Testis (tissue), 3 donors: ENCODE data around the gene SH3BP2. TPM values are rescaled to one million over a fixed set of nuclear protein-coding genes. Genes with fewer than 3 reads are reported as not detected.

Source experiments
- DNase-seq: peaks from one replicate; pipeline ENCODE4 v3.0.0-alpha.2; 2019
- H3K27ac ChIP-seq, 2 donors: fragments of 200-600 bp; sonication (generic); one replicate each; pipeline ENCODE4 v1.5.1; 2019
- H3K27me3 ChIP-seq: fragments of 200-600 bp; sonication (generic); one replicate; pipeline ENCODE4 v1.5.1; 2019
- H3K36me3 ChIP-seq: fragments of 200-600 bp; sonication (generic); one replicate; pipeline ENCODE4 v1.5.1; 2017; ENCODE audit warnings: low read depth; ENCODE audit errors: missing control alignments
- H3K4me1 ChIP-seq: fragments of 200-600 bp; sonication (generic); one replicate; pipeline ENCODE4 v1.5.1; 2019
- H3K4me3 ChIP-seq, 2 donors: fragments of 200-600 bp; sonication (generic); one replicate each; pipeline ENCODE4 v1.5.1; 2017 to 2019
- H3K9me3 ChIP-seq: fragments of 200-600 bp; sonication (generic); one replicate; pipeline ENCODE4 v1.5.1; 2017
- CTCF ChIP-seq, 3 experiments: fragments of 450-650 bp in 2 of 3; fragments of 200-600 bp in 1 of 3; sonication (generic) in 1 of 3; IDR thresholded peaks; one replicate each; pipeline ENCODE4 v1.5.1; 2016 to 2019; ENCODE audit warnings: antibody characterized with exemption in 3 of 3, mild to moderate bottlenecking in 2 of 3, moderate library complexity in 1 of 3
- POLR2A ChIP-seq: fragments of 450-650 bp; IDR thresholded peaks from one replicate; pipeline ENCODE4 v1.6.1; 2017; ENCODE audit warnings: antibody characterized with exemption, mild to moderate bottlenecking, moderate library complexity
- WGBS, 2 donors: methylation state at CpG; one replicate each; pipeline ENCODE4 v1.1.5; 2018; 5-methylcytosine and 5-hydroxymethylcytosine counted together
- intact Hi-C: fragments of 100-400 bp; cut with DNase I; formaldehyde crosslinking; loops from one replicate; pipeline ENCODE4 v1.15.1; 2023; ENCODE audit warnings: low total_unique reads
- polyA plus RNA-seq: library from polyadenylated mRNA; stranded (reverse); fragments of 350-450 nt; fragmentation: Illumina TruSeq; extraction: RNeasy Lipid Tissue Mini Kit (QIAGEN cat#74804); gene quantifications from one replicate; pipeline ENCODE4 v1.2.3, GENCODE V29; 2014; ENCODE audit warnings: low read depth, low replicate concordance; ENCODE audit not compliant: insufficient read depth
- total RNA-seq, 2 donors: library from RNA; depleted of rRNA; stranded (reverse); fragments of >200 nt; gene quantifications; one replicate each; pipeline ENCODE4 v1.2.3, GENCODE V29; 2016

Gene SH3BP2
- total and polyA plus RNA-seq, 3 donors from 2014 or later = 26.6 to 47.3 (median 45.0) TPM

- Histone ChIP-seq H3K27ac (no peak overlapping the region), H3K27me3 (no peaks in the 10 kb centered on the region), H3K4me3 (no peak overlapping the region), H3K9me3 (no peaks in the 10 kb centered on the region), H3K4me1 (peaks cover 11% of the 10 kb centered on the region), H3K36me3 (no peaks in the 10 kb centered on the region)
- 93 to 95% methylated on average over 3 of the region's 3 CpGs for WGBS, 2 donors
- TF ChIP-seq CTCF (IDR thresholded peaks at IDR 0.05) (no peak), POLR2A (no peak)
- intact Hi-C loops = no loop called here
- DNase-seq = no peak
These were observed 96.0 kb downstream of the SH3BP2 start for GRCh38 chr4:2888886-2889285.

Other genes with a start within 250 kb of the SH3BP2 start
- gene TNIP2, start 36.7 kb upstream of the SH3BP2 start, total RNA-seq = 100 to 1,000 TPM in 1 of 2 donors, 10 to 100 TPM in 1; 99.7 to 108 TPM
- gene TNIP2, start 36.7 kb upstream of the SH3BP2 start, polyA plus RNA-seq = 35.1 TPM
- gene ADD1, start 50.8 kb downstream of the SH3BP2 start, total RNA-seq = 100 to 1,000 TPM; 318 to 355 TPM
- gene ADD1, start 50.8 kb downstream of the SH3BP2 start, polyA plus RNA-seq = 233 TPM
- gene NOP14, start 170.3 kb downstream of the SH3BP2 start, total RNA-seq = 10 to 100 TPM; 17.4 to 25.4 TPM
- 15.0 TPM for gene NOP14, start 170.3 kb downstream of the SH3BP2 start, polyA plus RNA-seq
- gene GRK4, start 170.5 kb downstream of the SH3BP2 start, total RNA-seq = 10 to 100 TPM; 33.8 to 73.0 TPM
- gene GRK4, start 170.5 kb downstream of the SH3BP2 start, polyA plus RNA-seq = 106 TPM